ENCODE data around the gene LCMT1.

The LCMT1 gene

GRCh38 chr16:25141648-25142047 is 30.1 kb downstream of the LCMT1 start:
- DNase-seq (ENCODE audit: low read depth): no peak
- TF ChIP-seq, protein P1, sequence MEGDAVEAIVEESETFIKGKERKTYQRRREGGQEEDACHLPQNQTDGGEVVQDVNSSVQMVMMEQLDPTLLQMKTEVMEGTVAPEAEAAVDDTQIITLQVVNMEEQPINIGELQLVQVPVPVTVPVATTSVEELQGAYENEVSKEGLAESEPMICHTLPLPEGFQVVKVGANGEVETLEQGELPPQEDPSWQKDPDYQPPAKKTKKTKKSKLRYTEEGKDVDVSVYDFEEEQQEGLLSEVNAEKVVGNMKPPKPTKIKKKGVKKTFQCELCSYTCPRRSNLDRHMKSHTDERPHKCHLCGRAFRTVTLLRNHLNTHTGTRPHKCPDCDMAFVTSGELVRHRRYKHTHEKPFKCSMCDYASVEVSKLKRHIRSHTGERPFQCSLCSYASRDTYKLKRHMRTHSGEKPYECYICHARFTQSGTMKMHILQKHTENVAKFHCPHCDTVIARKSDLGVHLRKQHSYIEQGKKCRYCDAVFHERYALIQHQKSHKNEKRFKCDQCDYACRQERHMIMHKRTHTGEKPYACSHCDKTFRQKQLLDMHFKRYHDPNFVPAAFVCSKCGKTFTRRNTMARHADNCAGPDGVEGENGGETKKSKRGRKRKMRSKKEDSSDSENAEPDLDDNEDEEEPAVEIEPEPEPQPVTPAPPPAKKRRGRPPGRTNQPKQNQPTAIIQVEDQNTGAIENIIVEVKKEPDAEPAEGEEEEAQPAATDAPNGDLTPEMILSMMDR (IDR thresholded peaks at IDR 0.05; ENCODE audit: insufficient read depth, low read depth, low read length, missing control alignments): no peak
- H3K4me3 ChIP-seq (ENCODE audit: low read depth, low read length): no peak overlapping the region

DNA sequence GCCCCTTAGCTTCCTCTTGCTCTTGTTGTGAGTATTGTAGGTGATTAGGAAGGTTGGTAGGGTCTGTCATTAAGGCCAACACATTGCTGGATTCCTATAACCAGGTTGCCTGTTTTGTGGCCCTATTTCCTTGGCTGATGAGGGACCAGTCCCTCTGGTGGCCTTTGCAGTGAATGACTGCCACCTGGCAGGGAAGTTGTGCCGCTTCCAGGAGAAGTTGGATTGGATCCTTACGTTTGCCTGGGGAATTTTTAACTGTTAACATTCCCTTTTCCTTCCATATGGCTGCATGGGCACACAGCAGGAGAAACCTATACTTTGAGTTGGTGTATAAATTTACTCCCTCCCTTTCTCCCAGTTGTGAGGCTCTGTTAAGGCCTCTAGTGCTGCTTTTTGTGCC is 32.4 kb downstream of the LCMT1 start:
- no peak for DNase-seq (ENCODE audit: low read depth)
- no peak overlapping the region for H3K4me3 ChIP-seq (ENCODE audit: low read depth, low read length)
- TF ChIP-seq, protein P1 (IDR thresholded peaks at IDR 0.05; ENCODE audit: insufficient read depth, low read depth, low read length, missing control alignments): peak; percentile 13

DNA sequence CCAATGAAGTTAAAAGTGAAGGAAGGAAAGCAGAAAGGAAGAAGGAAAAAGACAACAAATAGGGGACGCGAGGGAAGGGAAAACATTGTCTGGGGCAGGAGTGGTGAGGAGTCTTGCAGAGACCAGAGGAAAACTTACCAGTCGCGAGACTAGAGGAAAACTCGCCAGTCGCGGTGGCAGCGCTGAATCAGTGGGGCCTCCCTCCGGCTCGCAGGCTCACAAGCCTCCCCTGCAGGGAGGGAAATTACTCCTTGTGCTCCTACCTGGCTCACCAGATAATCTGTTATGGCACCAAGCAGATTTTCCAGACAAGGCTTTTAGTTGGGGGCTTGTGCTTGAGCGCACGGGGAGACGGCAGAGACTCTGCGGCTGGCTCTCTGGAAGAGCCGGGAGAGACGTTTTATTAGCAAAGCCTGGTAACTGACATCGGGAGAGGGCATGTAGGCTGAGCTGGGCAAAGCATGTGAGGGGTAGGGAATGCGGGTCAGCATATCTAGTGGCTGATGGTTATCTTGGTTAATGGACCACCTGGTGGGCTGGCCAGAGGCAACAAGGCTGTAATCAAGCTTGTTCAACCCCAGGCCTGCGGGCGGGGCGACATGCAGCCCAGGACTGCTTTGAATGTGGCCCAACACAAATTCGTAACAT is 37.1 kb downstream of the LCMT1 start:
- DNase-seq (ENCODE audit: low read depth): no peak
- TF ChIP-seq, protein P1 (IDR thresholded peaks at IDR 0.05; ENCODE audit: insufficient read depth, low read depth, low read length, missing control alignments): no peak

GRCh38 chr16:25151996-25152395 is 40.5 kb downstream of the LCMT1 start:
- TF ChIP-seq, protein P1 (IDR thresholded peaks at IDR 0.05; ENCODE audit: insufficient read depth, low read depth, low read length, missing control alignments): no peak
- H3K4me3 ChIP-seq (ENCODE audit: low read depth, low read length): no peak overlapping the region
- no peak for DNase-seq (ENCODE audit: low read depth)

More for the DNA sequence above, 37.1 kb downstream of the LCMT1 start:
- no peak overlapping the region for H3K4me3 ChIP-seq (ENCODE audit: low read depth, low read length)

DNA sequence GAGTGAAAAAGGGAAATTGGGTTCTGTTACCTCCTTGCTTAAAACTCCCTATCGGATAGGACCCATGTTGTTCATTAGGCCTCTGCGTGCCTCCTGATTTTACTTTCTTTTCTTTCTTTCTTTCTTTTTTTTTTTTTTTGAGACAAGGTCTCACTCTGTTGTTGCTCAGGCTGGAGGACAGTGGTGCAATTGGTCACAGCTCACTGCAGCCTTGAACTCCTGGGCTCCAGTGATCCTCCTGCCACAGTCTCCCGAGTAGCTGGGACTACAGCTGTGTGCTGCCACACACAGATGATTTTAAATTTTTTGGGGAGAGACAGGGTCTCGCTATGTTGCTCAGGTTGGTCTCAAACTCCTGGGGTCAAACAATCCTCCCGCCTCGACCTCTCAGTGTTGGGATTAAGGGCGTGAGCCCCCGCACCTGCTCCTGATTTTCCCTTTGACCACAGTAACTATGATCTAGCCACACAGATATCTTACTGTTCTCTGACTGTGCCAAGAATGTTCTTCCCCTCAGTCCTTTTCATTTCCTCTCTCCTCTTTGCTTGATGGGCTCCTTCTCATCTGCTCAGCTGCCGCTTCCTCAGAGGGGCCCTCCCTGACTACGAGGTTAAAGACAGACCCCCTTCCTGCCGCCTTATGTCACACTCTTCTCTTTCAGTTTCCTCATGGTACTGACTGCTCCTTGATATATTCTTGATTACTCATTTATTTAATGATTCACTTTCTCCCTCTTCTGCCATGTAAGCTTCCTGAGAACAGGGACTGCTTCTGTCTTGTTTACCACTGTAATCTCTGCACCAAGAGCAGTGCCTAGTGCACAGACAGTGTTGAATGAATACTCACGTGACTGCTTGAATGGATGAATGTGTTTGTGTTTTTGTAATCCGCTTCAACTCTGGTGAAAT is 44.3 kb downstream of the LCMT1 start:
- DNase-seq (ENCODE audit: low read depth): no peak
- H3K4me3 ChIP-seq (ENCODE audit: low read depth, low read length): no peak overlapping the region
- TF ChIP-seq, protein P1 (IDR thresholded peaks at IDR 0.05; ENCODE audit: insufficient read depth, low read depth, low read length, missing control alignments): no peak

DNA sequence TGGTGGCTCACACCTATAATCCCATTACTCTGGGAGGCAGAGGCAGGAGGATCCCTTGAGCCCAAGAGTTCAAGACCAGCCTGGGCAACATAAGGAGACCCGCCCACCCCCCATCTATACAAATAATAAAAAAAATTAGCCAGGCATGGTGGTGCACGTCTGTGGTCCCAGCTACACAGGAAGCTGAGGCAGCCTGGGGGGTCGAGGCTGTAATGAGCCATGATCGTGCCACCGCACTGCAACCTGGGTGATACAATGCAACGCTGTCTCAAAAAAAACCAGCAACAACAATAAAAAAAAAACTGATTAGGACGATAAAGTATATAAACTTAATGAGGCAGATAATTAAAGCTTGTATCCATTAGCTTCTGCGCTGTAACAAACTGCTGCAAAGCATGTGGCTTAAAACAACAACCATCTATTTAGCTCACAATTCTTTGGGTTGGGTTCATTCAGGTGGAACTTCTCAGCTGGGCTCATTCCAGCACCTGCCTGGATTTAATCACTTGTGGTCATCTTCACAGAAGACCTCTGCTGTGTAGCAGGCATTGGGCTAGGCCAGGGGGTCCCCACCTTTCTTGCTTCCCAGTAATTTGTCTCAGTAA is 45.8 kb downstream of the LCMT1 start:
- no peak for DNase-seq (ENCODE audit: low read depth)
- TF ChIP-seq, protein P1 (IDR thresholded peaks at IDR 0.05; ENCODE audit: insufficient read depth, low read depth, low read length, missing control alignments): no peak
- no peak overlapping the region for H3K4me3 ChIP-seq (ENCODE audit: low read depth, low read length)

All from GM12865 (cell line).